ENCODE results near the gene GMDS. TPM values are rescaled to one million over a fixed set of nuclear protein-coding genes. Genes with fewer than 3 reads are reported as not detected.

GMDS gene
- total RNA-seq, 4 donors from 2014 or later, result 3.4 to 7.2 (median 4.6) TPM

DNA sequence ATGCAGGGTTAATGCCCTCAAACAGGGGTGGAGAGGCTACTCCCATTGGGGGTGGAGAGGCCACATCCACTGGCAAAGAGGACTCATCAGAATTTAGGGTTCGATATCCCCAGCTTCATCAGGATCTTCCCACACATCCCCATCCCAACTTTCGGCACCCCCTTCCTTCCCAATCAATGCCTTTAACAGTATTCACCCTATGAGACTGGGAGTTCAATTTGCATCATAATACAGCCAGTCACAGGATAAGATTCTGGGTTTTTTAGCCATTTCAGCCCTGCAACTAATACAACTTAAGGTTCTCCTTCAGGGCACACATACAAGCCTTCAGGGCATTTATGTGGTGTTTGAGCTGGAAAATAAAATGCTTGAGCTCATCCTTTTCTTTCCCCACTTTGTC lies 80.9 kb downstream of the GMDS start:
- TF ChIP-seq, protein P1, sequence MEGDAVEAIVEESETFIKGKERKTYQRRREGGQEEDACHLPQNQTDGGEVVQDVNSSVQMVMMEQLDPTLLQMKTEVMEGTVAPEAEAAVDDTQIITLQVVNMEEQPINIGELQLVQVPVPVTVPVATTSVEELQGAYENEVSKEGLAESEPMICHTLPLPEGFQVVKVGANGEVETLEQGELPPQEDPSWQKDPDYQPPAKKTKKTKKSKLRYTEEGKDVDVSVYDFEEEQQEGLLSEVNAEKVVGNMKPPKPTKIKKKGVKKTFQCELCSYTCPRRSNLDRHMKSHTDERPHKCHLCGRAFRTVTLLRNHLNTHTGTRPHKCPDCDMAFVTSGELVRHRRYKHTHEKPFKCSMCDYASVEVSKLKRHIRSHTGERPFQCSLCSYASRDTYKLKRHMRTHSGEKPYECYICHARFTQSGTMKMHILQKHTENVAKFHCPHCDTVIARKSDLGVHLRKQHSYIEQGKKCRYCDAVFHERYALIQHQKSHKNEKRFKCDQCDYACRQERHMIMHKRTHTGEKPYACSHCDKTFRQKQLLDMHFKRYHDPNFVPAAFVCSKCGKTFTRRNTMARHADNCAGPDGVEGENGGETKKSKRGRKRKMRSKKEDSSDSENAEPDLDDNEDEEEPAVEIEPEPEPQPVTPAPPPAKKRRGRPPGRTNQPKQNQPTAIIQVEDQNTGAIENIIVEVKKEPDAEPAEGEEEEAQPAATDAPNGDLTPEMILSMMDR (IDR thresholded peaks at IDR 0.05 in 4 of 5, conservative IDR thresholded peaks at IDR 0.05 in 1 of 5), result no peak
- no peak for TF ChIP-seq POLR2A (IDR thresholded peaks at IDR 0.05)
- Histone ChIP-seq H3K9me3 (no peaks in the 10 kb centered on the region), H3K27ac (no peak overlapping the region), H3K36me3 (no peaks in the 10 kb centered on the region), H3K4me3 (no peak overlapping the region), H3K27me3 (no peaks in the 10 kb centered on the region), H3K4me1 (peaks cover 0 to 9% of the 10 kb centered on the region in 2 donors)
- intact Hi-C loops (cut with DNase I; ENCODE audit: low total_unique reads), result no loop called here
- no peak for DNase-seq
- in situ Hi-C loops (cut with MboI; ENCODE audit: low sequenced_read_pairs in 4 of 4), result no loop called here
- ATAC-seq, result no peak

DNA sequence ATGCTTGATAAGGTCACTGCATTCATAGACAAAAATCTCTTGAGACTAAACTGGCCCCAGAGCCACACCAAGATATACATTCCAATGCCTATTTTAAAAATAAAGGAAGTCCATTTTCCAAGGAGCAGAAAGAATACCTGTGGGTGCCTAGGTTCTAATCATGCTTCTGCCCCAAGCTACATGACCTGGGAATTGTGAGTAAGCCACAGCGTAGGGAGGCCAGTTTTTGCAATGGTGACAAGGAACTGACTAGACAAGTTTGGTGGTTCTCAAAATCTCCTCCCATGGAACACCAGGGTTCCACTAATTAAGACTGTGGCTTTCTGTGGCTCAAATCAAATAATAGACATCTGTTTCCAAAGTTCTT lies 83.3 kb downstream of the GMDS start:
- Histone ChIP-seq H3K4me1 (peaks cover 0 to 9% of the 10 kb centered on the region in 2 donors), H3K27ac (peak overlapping the region in 1 of 4 donors; percentile 6), H3K27me3 (no peaks in the 10 kb centered on the region), H3K4me3 (no peak overlapping the region), H3K36me3 (no peaks in the 10 kb centered on the region), H3K9me3 (no peaks in the 10 kb centered on the region)
- ATAC-seq (no peak), DNase-seq (no peak)
- TF ChIP-seq, protein P1 (IDR thresholded peaks at IDR 0.05 in 4 of 5, conservative IDR thresholded peaks at IDR 0.05 in 1 of 5), result no peak
- TF ChIP-seq POLR2A (IDR thresholded peaks at IDR 0.05), result no peak
- intact Hi-C loops (cut with DNase I; ENCODE audit: low total_unique reads) (no loop called here), in situ Hi-C loops (cut with MboI; ENCODE audit: low sequenced_read_pairs in 4 of 4) (no loop called here)

DNA sequence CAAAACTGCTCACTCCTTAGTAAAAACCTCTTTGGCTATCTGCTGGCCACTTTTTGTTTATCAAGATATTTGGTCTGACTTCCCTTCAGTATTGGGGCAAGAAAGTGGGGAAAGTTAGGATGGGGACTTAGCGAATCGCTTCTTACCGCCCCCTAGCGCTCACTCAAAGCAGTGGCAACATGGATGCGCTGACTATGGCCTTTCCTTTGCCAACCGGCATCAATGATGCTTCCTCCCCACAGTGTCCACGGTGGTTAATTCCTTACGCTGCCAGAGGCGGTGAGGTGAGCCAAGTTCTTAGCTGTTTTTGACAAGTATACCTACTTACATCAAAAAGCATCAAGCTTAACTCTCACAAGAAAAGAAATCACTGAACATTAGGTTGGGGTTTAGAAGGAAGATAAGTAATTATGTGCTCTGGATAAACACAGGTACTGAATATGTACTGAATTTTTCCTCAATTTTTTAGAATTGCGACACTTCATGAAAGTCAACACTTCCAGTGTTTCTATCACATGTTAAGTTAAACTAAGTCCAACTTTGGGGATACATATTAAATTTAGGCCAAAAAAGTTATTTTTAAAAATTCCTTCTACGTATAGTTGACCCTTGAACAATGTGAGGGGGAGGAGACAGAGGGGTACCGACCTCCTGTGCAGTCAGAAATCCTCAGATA lies 86.7 kb downstream of the GMDS start:
- intact Hi-C loops (cut with DNase I; ENCODE audit: low total_unique reads) (no loop called here), in situ Hi-C loops (cut with MboI; ENCODE audit: low sequenced_read_pairs in 4 of 4) (no loop called here)
- H3K27me3 ChIP-seq, result no peaks in the 10 kb centered on the region
- DNase-seq (no peak), ATAC-seq (no peak)
- H3K27ac ChIP-seq, result no peak overlapping the region
- H3K4me1 ChIP-seq, result peaks cover 0 to 9% of the 10 kb centered on the region in 2 donors
- no peak overlapping the region for H3K4me3 ChIP-seq
- no peak for TF ChIP-seq POLR2A (IDR thresholded peaks at IDR 0.05)
- TF ChIP-seq, protein P1 (IDR thresholded peaks at IDR 0.05 in 4 of 5, conservative IDR thresholded peaks at IDR 0.05 in 1 of 5), result peak in 1 of 5 experiments; percentile 21
- no peaks in the 10 kb centered on the region for H3K36me3 ChIP-seq
- H3K9me3 ChIP-seq, result no peaks in the 10 kb centered on the region

DNA sequence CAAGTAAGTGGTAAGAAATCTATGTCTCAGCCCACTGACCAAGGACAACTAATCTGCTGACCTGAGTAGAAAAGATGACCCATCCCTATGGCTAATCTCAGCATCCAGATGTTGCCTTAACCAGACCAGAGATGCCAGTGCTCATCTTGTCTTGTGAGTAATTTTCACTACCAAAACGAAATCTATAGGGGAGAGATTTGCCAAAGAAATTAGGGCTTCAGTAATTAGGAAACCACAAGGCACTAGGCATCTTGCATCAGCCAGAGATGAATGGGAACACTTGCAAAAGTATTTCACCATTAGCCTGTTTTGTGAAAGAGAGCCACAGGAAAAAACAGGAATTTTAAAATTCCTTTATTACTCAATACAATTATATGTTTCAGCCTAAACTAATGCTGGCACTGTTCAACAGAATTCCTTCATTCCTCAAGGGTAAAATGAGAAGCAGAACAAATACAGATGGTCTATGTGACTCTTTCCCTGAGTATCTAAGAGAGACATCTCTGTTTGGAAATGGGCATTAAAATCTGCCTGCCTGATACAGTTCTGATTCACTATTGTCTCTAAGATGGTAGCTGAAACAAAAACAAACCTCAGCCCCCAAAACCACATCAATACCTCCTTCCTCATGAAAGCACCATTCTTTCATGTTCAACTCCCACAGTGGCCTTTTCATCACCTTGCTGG lies 87.8 kb downstream of the GMDS start:
- peaks cover 0 to 7% of the 10 kb centered on the region in 2 donors for H3K4me1 ChIP-seq
- H3K4me3 ChIP-seq, result no peak overlapping the region
- ATAC-seq, result peak; percentile 41 to 63
- H3K27ac ChIP-seq, result no peak overlapping the region
- intact Hi-C loops (cut with DNase I; ENCODE audit: low total_unique reads), result no loop called here
- no peaks in the 10 kb centered on the region for H3K36me3 ChIP-seq
- no peaks in the 10 kb centered on the region for H3K9me3 ChIP-seq
- in situ Hi-C loops (cut with MboI; ENCODE audit: low sequenced_read_pairs in 4 of 4), result no loop called here
- no peaks in the 10 kb centered on the region for H3K27me3 ChIP-seq
- no peak for DNase-seq
- TF ChIP-seq, protein P1 (IDR thresholded peaks at IDR 0.05 in 4 of 5, conservative IDR thresholded peaks at IDR 0.05 in 1 of 5), result no peak
- no peak for TF ChIP-seq POLR2A (IDR thresholded peaks at IDR 0.05)

All from gastrocnemius medialis (tissue), 4 donors.